ENCODE data around the gene GLCCI1. TPM values are rescaled to one million over a fixed set of nuclear protein-coding genes. Genes with fewer than 3 reads are reported as not detected.

The GLCCI1 gene
- total RNA-seq, 1 experiment from 2014 or later = 4.6 TPM

DNA sequence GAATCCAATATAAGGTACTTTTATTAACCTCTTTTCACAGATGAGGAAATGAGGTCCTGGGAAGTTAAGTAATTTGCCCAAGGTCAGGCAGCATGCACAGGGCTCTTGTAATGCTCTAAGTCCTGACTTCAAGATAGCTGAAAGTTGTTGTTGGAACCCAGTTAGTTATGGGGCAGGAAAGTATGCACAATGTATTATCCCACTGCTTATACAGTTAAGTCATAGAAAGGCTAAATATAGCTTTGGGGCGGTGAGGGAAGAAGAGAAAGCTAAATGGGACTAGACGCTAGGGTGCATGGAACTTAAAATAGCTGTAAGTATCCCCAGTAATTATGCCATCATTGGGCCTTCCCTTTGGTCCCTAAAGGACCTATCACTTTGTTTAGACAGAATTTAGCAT lies 9.2 kb downstream of the GLCCI1 start (continued):
- TF ChIP-seq, protein P1, sequence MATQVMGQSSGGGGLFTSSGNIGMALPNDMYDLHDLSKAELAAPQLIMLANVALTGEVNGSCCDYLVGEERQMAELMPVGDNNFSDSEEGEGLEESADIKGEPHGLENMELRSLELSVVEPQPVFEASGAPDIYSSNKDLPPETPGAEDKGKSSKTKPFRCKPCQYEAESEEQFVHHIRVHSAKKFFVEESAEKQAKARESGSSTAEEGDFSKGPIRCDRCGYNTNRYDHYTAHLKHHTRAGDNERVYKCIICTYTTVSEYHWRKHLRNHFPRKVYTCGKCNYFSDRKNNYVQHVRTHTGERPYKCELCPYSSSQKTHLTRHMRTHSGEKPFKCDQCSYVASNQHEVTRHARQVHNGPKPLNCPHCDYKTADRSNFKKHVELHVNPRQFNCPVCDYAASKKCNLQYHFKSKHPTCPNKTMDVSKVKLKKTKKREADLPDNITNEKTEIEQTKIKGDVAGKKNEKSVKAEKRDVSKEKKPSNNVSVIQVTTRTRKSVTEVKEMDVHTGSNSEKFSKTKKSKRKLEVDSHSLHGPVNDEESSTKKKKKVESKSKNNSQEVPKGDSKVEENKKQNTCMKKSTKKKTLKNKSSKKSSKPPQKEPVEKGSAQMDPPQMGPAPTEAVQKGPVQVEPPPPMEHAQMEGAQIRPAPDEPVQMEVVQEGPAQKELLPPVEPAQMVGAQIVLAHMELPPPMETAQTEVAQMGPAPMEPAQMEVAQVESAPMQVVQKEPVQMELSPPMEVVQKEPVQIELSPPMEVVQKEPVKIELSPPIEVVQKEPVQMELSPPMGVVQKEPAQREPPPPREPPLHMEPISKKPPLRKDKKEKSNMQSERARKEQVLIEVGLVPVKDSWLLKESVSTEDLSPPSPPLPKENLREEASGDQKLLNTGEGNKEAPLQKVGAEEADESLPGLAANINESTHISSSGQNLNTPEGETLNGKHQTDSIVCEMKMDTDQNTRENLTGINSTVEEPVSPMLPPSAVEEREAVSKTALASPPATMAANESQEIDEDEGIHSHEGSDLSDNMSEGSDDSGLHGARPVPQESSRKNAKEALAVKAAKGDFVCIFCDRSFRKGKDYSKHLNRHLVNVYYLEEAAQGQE (IDR thresholded peaks at IDR 0.05; ENCODE audit: low read depth) = no peak
- no peak for TF ChIP-seq ZNF274 (IDR thresholded peaks at IDR 0.05; ENCODE audit: low read depth, low read length)
- no peak for TF ChIP-seq EGR1 (IDR thresholded peaks at IDR 0.05; ENCODE audit: low read depth)
- TF ChIP-seq JUND (IDR thresholded peaks at IDR 0.05) = no peak
- TF ChIP-seq POLR2AphosphoS5 (IDR thresholded peaks at IDR 0.05; ENCODE audit: low read depth, low read length) = no peak

DNA sequence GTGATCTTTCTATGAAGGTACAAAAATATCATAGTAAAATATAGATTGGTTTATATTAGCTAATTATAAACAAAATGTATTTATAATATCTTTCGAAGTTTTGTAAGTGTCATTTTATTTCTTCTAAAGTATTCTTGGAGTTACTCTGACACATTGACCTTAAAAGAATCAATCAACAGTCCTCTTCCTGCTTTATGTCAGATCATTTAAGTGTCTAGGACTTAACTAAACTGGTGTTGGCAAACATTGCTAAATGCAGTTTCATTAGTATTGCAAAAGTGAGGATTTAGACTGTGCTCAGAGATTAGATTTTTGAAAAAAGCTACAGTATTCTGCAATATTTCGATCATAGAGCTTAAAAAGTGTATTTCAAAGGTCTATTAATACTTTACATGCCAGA lies 10.3 kb downstream of the GLCCI1 start:
- ChIA-PET RAD21 (ENCODE audit: low non-redundant PET in 1 of 2, low total read pairs in 2 of 2, uncharacterized antibody in 2 of 2, unreplicated experiment in 2 of 2) (no interaction called here), CTCF (no interaction called here), POLR2A (no interaction called here)
- intact Hi-C loops (cut with micrococcal nuclease) = no loop called here
- Histone ChIP-seq H3K79me2 (ENCODE audit: insufficient read depth, low read length) (no peaks in the 10 kb centered on the region), H3K9ac (ENCODE audit: low read length) (no peak overlapping the region), H3K36me3 (ENCODE audit: control insufficient read depth in 1 of 2, insufficient read depth in 2 of 2, low read length in 2 of 2) (no peaks in the 10 kb centered on the region), H2AFZ (ENCODE audit: low read depth, low read length, poor library complexity, severe bottlenecking) (no peak overlapping the region), H3K4me1 (ENCODE audit: control insufficient read depth in 1 of 2, insufficient read depth in 2 of 2, low read length in 2 of 2) (no peaks in the 10 kb centered on the region), H3K27ac (ENCODE audit: low read depth, low read length) (no peak overlapping the region), H3K4me2 (ENCODE audit: low read length) (no peak overlapping the region), H3K4me3 (replicated peaks in 1 of 2; ENCODE audit: low read depth in 1 of 2, low read length in 2 of 2) (no peak overlapping the region), H4K20me1 (ENCODE audit: insufficient read depth) (no peaks in the 10 kb centered on the region), H3K9me3 (ENCODE audit: control insufficient read depth in 1 of 2, insufficient read depth in 1 of 2, low read depth in 1 of 2, low read length in 2 of 2) (no peaks in the 10 kb centered on the region), H3K27me3 (ENCODE audit: insufficient read depth, low read length) (no peaks in the 10 kb centered on the region), H3K9me2 (ENCODE audit: insufficient read depth) (no peaks in the 10 kb centered on the region)
- DNase-seq (ENCODE audit: low read depth, low spot score) (no peak), ATAC-seq (no peak)
- BruUV-seq (replicated peaks) = no TSS peak
- TF ChIP-seq EZH2 (IDR thresholded peaks at IDR 0.05) = no peak
- TF ChIP-seq EGR1 (IDR thresholded peaks at IDR 0.05; ENCODE audit: low read depth) = no peak
- no peak for TF ChIP-seq POLR2A (IDR thresholded peaks at IDR 0.05; ENCODE audit: borderline replicate concordance, extremely low read depth, insufficient read depth, insufficient read length)

Measured in HCT116 (cell line).